HG02763 (cell line): ENCODE data around the gene KIFC3.
"Not testable (repeated sequence)": the region's sequence is repeated elsewhere in the genome, so short reads cannot be mapped to it uniquely, and the experiment has no call there.

ENCODE experiments used
- ATAC-seq: cut with Tn5 transposase; IDR thresholded peaks from one replicate; pipeline ENCODE4 v1.9.1; 2021; ENCODE audit warnings: mild to moderate bottlenecking, moderate library complexity; ENCODE audit not compliant: unreplicated experiment

KIFC3 gene

GRCh38 chr16:57802341-57803133 is at the start of gene KIFC3:
KIFC3 (minus strand) TSS chr16:57802491; CDS start chr16:57798243, 4,248 bp downstream.
- ATAC-seq: no peak

- no peak for ATAC-seq
Measured at GRCh38 chr16:57848181-57848580, 45.9 kb upstream of the KIFC3 start.

DNA sequence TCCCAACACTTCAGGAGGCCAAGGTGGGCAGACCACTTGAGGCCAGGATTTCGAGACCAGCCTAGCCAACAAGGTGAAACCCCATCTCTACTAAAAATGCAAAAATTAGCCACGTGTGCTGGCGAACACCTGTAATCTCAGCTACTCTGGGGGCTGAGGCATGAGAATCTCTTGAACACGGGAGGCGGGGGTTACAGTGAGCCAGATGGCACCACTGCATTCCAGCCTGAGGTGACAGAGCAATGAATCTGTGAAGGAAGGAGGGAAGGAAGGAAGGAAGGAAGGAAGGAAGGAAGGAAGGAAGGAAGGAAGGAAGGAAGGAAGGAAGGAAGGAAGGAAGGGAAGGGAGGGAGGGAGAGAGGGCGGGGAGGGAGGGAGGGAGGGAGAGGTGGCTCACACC is 44.6 kb upstream of the KIFC3 start:
- not testable (repeated sequence) for ATAC-seq

DNA sequence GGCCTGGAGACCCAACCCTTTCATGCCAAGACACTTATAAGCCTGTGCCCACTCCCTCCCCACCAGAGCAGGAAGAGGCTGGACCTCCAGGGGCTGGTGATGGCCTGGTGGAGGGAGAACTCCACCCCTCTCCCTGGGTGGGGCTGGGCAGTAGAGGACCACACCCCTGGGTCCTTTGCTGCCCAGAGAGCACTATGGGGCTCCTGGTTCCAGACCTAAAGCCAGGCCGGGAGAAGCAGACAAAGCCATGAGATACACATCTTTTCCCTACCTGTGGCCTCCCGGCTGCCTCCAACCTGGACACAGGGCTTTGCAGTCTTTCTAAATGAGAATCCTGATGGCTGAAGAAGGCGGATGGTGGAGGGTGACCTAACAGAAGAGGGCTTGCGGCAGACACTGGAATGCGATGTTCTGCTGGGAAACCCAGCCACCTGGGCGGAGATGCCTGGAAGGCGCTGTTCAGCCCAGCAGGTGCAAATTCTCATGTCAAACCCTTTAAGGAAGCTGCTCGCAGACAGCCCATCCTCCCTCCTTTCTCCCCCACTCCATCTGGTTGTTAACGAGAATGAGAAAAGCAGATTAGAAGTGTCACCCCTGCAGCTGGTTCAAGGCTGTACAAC is 43.9 kb upstream of the KIFC3 start:
- no peak for ATAC-seq

DNA sequence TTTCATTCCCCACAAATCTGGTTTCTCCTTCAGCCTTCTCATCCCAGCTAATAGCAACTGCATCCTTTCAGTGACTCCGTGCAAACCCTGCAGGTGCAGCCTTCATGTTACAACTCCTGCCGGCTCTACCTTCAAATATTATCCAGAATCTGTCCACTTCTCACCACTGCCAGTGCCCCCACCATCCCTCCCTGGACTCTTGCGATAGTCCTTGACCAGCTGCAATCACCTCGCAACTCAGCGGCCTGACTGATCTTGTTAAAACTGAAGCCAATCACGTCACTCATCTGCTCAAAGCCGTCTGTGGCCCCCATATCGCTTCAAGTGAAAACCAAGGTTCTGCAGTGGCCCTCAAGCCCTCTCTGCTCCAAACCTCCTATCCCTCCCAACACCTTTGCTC is 42.8 kb upstream of the KIFC3 start:
- no peak for ATAC-seq

- no peak for ATAC-seq
Measured at GRCh38 chr16:57844416-57845030, 42.2 kb upstream of the KIFC3 start.

GRCh38 chr16:57843400-57843799 is 41.1 kb upstream of the KIFC3 start:
- ATAC-seq: no peak

DNA sequence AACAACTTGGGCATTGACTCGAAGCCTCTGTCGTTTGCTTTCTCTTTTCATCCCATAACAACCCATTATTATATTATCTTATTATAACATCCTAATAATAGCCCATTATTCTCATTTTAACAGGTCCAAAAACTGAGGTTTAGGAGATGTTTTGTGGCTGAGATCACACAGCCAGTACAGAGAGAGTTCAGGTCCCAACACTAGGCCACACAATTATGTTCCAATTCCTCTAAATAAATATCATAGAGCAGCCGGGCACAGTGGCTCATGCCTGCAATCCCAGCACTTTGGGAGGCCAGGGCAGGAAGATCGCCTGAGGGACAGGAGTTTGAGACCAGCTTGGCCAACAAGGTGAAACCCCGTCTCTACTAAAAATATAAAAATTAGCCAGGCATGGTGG is 40.3 kb upstream of the KIFC3 start:
- ATAC-seq: no peak

DNA sequence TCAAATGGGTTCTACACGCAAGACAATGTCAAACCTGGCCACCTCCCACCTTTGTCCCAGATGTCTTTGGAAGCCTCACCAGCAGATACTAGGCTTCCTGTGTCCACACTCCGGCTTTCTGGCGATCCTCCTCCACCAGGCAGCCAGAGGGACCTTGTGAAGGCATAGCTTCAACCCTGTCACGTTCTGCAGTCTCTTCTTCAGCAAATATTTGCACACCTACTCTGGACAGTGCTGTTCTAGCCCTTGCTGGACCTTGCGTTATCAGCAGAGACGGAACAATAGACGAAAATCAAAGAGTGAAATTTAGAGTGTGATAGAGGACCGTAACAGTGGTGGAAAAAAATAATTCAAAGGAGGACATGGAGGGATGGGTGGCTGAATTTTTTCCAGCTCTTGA is 38.5 kb upstream of the KIFC3 start:
- no peak for ATAC-seq

DNA sequence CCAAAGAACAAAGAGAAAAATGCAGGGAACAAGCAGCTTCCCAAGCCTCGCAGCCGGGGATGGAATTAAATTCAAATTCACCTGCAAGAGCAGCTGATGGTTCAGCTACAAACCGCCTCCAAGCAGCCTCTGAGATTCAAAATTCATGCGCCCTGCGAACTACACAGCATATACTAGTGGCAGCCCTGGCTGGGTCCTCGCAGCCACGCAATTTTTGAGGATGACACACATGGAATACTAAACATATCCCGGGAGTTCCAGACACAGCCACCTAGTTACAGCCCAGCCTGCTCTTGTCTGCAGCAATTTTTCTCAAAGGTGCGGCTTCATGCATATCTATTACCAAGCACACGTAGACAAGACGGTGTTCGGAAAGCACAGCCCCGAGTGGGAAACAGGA is 35.9 kb upstream of the KIFC3 start:
- no peak for ATAC-seq

GRCh38 chr16:57837305-57838125 is 35.2 kb upstream of the KIFC3 start:
- no peak for ATAC-seq

DNA sequence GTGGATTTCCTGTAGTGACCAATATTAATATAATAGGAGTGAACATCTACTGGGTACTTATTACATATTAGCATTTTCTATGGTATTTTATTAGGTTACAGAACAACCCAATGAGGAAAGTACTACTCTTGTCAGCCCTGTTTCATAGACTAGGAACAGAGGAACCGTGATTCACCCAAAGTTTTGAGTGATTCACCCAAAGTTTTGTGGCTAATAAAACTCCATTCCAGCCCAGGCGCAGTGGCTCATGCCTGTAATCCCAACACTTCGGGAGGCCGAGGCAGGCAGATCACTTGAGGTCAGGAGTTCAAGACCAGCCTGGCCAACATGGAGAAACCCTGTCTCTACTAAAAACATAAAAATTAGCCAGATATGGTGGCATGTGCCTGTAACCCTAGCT is 33.1 kb upstream of the KIFC3 start:
- ATAC-seq: not testable (repeated sequence)

GRCh38 chr16:57834936-57835335 is 32.6 kb upstream of the KIFC3 start:
- no peak for ATAC-seq

DNA sequence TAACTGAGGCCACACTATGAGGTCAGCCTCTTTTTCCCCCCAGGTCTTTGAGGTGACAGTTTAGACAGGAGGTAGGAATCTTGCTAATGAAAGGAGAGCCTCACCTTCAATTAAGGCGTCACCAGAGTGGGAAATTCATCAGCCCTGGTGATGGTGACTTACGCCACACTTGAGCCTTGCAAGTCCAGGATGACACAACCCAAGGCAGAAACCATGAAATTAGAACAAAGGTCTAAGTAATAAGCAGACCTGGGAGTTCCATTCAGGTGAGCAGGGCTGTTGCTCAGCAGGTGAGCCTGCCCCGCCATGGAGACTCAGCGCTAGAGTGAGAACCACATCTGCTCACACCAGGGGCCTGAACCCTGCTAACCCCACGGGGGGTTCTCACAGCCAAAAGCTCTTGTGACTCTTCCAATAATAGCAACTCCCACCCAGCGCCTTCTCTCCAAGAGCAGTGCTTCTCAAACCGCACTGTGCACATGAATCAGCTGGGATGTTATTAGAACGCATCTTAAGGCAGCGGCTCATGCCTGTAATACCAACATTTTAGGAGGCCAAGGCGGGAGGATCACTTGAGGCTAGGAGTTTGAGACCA is 28.7 kb upstream of the KIFC3 start:
- ATAC-seq: no peak

GRCh38 chr16:57829969-57830360 is 27.7 kb upstream of the KIFC3 start:
- no peak for ATAC-seq

DNA sequence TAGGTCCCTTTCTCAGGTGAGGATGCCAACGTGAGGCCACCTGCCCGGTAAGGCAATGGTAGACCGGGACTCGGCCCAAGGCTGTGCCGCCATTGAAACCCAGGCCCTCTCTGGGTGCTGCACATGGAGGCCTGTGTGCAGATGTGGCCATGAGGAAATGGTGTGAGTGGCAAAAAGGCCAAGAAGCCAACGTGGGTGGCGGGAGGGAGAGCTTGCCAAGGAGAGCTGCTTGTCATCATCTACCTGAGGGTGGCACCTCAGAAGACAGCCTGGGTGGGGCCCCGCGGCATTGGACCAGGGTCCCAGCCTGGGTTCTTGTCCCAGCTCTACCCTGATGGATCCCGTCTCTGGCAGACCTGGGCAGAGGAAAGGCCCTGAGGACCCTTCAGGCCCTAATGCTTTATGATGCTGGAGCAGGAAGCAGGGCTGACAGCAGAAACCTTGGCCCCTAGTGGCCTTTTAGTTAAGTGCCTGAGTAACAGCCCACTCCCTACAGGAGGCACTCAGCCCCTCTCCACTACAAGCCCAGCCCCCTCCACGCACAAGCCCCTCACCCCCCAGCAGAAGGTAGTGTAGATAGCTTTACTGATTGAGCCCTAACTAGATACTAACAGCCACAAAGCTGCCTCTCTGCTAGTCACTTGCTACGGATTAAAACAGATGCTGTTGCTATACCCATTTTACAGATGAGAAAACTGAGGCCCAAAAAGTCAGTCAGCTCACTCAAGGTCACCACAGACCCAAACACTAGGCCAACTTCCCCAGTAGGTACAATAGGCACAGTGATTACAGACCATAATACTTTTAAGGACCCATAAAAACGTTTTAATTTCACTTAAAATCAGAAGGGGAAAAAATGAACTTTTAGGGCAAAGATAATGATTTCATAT is 26.2 kb upstream of the KIFC3 start:
- ATAC-seq: no peak

DNA sequence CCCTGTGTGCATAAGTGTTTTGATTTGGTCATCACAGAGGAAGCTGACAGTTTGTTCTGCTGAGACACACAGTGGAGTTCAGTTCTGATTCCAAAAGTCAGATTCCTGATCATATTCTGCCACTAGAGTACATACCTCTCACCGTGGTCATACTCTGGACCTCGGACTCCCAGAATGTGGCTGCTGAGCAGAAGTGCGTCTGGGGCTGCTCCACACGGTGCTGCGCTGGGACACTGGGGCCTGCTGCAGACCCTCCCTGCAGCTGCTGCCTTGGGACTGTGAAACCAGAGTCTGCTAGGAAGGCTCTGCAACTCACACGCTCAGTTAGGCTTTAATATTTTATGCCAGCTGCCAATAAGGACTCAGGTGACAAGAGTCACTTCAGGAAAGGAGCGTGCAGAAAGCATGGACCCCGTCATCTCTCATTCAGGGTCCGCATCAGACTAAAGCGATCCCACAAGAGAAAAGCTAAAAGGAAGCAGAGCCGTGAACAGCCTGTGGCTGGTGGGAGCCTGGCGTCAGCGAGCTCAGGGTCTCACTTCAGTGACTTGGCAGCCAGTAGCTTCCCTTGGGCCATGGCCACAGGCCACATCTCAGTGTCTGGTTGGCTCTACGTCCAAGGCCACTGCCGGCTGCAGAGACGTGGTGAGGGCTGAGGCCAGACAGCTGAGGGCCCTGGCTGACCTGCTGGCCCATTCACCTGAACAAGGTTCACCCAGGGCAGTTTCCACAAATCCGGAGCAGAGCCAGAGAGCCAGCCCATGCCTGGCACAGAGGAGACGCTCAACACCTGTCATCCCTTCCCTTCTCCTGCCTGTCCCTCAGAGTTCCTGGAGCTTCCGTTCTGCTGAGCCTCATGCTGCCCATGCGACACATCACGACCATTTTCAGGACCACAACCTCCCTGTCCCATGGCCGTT is 24.7 kb upstream of the KIFC3 start:
- no peak for ATAC-seq

- ATAC-seq: no peak
Measured at GRCh38 chr16:57826052-57826451, 23.8 kb upstream of the KIFC3 start.
